Measurements from ENCODE around the gene SCMH1. TPM values are rescaled to one million over a fixed set of nuclear protein-coding genes. Genes with fewer than 3 reads are reported as not detected.
A peak's percentile ranks its signal among the peaks of the same experiment; 100 is the strongest.

Gene SCMH1
- total RNA-seq, 4 donors from 2014 or later = 30.6 to 72.9 (median 36.3) TPM

- H3K36me3 ChIP-seq = peaks cover 0 to 89% (median 4%) of the 10 kb centered on the region in 3 donors
- peak overlapping the region in 2 of 4 donors; percentile 6 to 42 for H3K27ac ChIP-seq
- H3K9me3 ChIP-seq = no peaks in the 10 kb centered on the region
- no peak for TF ChIP-seq POLR2A (IDR thresholded peaks at IDR 0.05)
- TF ChIP-seq EP300 (IDR thresholded peaks at IDR 0.05) = peak in 1 of 2 donors; percentile 57
- TF ChIP-seq, protein P1, sequence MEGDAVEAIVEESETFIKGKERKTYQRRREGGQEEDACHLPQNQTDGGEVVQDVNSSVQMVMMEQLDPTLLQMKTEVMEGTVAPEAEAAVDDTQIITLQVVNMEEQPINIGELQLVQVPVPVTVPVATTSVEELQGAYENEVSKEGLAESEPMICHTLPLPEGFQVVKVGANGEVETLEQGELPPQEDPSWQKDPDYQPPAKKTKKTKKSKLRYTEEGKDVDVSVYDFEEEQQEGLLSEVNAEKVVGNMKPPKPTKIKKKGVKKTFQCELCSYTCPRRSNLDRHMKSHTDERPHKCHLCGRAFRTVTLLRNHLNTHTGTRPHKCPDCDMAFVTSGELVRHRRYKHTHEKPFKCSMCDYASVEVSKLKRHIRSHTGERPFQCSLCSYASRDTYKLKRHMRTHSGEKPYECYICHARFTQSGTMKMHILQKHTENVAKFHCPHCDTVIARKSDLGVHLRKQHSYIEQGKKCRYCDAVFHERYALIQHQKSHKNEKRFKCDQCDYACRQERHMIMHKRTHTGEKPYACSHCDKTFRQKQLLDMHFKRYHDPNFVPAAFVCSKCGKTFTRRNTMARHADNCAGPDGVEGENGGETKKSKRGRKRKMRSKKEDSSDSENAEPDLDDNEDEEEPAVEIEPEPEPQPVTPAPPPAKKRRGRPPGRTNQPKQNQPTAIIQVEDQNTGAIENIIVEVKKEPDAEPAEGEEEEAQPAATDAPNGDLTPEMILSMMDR (IDR thresholded peaks at IDR 0.05) = no peak
- no peak overlapping the region for H3K4me3 ChIP-seq
- DNase-seq (ENCODE audit: low spot score in 2 of 2) = no peak
- H3K27me3 ChIP-seq = no peaks in the 10 kb centered on the region
- 63 to 72% methylated on average over 6 to 7 of the region's 7 CpGs for WGBS, 2 donors
- peaks cover 0 to 45% (median 0%) of the 10 kb centered on the region in 4 donors for H3K4me1 ChIP-seq
Observed at GRCh38 chr1:41013796-41014195, 228.3 kb downstream of the SCMH1 start.

DNA sequence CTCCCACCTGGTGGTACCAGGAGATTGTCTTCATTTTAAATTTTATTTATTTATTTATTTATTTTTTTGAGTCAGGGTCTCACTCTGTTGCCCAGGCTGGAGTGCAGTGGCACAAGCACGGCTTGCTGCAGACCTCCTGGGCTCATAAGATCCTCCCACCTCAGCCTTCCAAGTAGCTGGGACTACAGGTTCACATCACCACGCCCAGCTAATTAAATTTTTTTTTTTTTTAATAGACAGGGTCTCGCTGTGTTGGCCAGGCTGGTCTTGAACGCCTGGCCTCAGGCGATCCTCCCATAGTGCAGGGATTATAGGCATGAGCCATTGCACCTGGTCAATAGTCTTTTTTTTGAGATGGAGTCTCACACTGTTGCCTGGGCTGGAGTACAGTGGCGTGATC lies 229.1 kb downstream of the SCMH1 start:
- H3K36me3 ChIP-seq = peaks cover 0 to 91% (median 4%) of the 10 kb centered on the region in 3 donors
- H3K27ac ChIP-seq = peak overlapping the region in 1 of 4 donors; percentile 6
- no peaks in the 10 kb centered on the region for H3K9me3 ChIP-seq
- TF ChIP-seq EP300 (IDR thresholded peaks at IDR 0.05) (no peak), POLR2A (IDR thresholded peaks at IDR 0.05) (no peak)
- TF ChIP-seq, protein P1 (IDR thresholded peaks at IDR 0.05) = no peak
- H3K27me3 ChIP-seq = no peaks in the 10 kb centered on the region
- WGBS, 2 donors = 93 to 95% methylated on average over 5 to 6 of the region's 6 CpGs
- DNase-seq (ENCODE audit: low spot score in 2 of 2) = no peak
- H3K4me3 ChIP-seq = no peak overlapping the region
- peaks cover 0 to 45% (median 0%) of the 10 kb centered on the region in 4 donors for H3K4me1 ChIP-seq

DNA sequence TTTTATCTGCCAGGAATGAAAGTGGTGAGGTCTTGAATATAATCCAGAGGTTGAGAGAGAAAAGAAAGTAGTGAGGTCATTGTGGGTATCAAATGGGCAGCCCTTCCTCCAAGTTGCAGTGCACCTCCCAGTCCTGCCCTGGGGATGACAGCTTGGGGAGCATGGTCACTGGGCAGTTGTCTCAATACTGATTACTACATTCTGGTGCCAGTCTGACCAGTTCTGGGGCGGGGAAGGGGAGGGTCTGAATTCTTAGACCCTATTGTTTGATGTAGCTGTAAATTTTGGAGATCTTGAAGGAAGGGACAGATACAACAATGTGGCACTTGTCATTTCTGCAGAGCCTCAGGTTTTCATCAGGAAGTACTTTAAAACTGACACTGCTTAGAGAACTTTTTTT lies 231.8 kb downstream of the SCMH1 start:
- no peak for TF ChIP-seq POLR2A (IDR thresholded peaks at IDR 0.05)
- TF ChIP-seq, protein P1 (IDR thresholded peaks at IDR 0.05) = no peak
- no peak for TF ChIP-seq EP300 (IDR thresholded peaks at IDR 0.05)
- Histone ChIP-seq H3K4me1 (peaks cover 0 to 37% (median 0%) of the 10 kb centered on the region in 4 donors), H3K9me3 (no peaks in the 10 kb centered on the region), H3K36me3 (peaks cover 0 to 92% (median 4%) of the 10 kb centered on the region in 3 donors), H3K27ac (peak overlapping the region in 1 of 4 donors; percentile 34), H3K4me3 (no peak overlapping the region), H3K27me3 (no peaks in the 10 kb centered on the region)
- DNase-seq (ENCODE audit: low spot score in 2 of 2) = no peak
- WGBS, 2 donors = 60 to 61% methylated on average over 1 of the region's 1 CpG

GRCh38 chr1:41009466-41009865 lies 232.6 kb downstream of the SCMH1 start:
- H3K27me3 ChIP-seq = no peaks in the 10 kb centered on the region
- no peak for TF ChIP-seq EP300 (IDR thresholded peaks at IDR 0.05)
- H3K9me3 ChIP-seq = no peaks in the 10 kb centered on the region
- no peak overlapping the region for H3K4me3 ChIP-seq
- DNase-seq (ENCODE audit: low spot score in 2 of 2) = no peak
- peaks cover 0 to 93% (median 4%) of the 10 kb centered on the region in 3 donors for H3K36me3 ChIP-seq
- WGBS, 2 donors = 93 to 94% methylated on average over 8 of the region's 8 CpGs
- no peak overlapping the region for H3K27ac ChIP-seq
- H3K4me1 ChIP-seq = peaks cover 0 to 28% (median 0%) of the 10 kb centered on the region in 4 donors

GRCh38 chr1:41006942-41007865 lies 234.9 kb downstream of the SCMH1 start:
- DNase-seq (ENCODE audit: low spot score in 2 of 2) = no peak
- Histone ChIP-seq H3K27ac (no peak overlapping the region), H3K9me3 (no peaks in the 10 kb centered on the region), H3K27me3 (no peaks in the 10 kb centered on the region), H3K4me3 (no peak overlapping the region), H3K4me1 (peaks cover 0 to 40% (median 14%) of the 10 kb centered on the region in 4 donors), H3K36me3 (peaks cover 0 to 91% (median 4%) of the 10 kb centered on the region in 3 donors)
- WGBS, 2 donors = 92 to 93% methylated on average over 14 to 19 of the region's 19 CpGs
- TF ChIP-seq, protein P1 (IDR thresholded peaks at IDR 0.05) = no peak
- TF ChIP-seq POLR2A (IDR thresholded peaks at IDR 0.05) (no peak), EP300 (IDR thresholded peaks at IDR 0.05) (no peak)

Data from tibial nerve (tissue), 4 donors.